Adrenal gland (tissue), 5 donors: ENCODE data around the gene TACC2.
A peak's percentile ranks its signal among the peaks of the same experiment; 100 is the strongest.

Source experiments
- POLR2A ChIP-seq, 2 donors: fragments of 450-650 bp; IDR thresholded peaks; one replicate each; pipeline ENCODE4 v1.6.1; 2017; ENCODE audit warnings: antibody characterized with exemption in 2 of 2, mild to moderate bottlenecking in 2 of 2, moderate library complexity in 1 of 2
- TF ChIP-seq, protein P1 (sequence below), 6 experiments: fragments of 450-650 bp in 4 of 6; fragments of 200-600 bp in 2 of 6; sonication (generic) in 1 of 6; IDR thresholded peaks; 1 replicate in 5 of 6; 2 replicates in 1 of 6; pipeline versions ENCODE4 v1.5.1 to v1.8.0; 2016 to 2021; ENCODE audit warnings: antibody characterized with exemption in 6 of 6, mild to moderate bottlenecking in 2 of 6, moderate library complexity in 1 of 6
- donor health status: DM: no; HTN: no; CAD: no.

DNA sequence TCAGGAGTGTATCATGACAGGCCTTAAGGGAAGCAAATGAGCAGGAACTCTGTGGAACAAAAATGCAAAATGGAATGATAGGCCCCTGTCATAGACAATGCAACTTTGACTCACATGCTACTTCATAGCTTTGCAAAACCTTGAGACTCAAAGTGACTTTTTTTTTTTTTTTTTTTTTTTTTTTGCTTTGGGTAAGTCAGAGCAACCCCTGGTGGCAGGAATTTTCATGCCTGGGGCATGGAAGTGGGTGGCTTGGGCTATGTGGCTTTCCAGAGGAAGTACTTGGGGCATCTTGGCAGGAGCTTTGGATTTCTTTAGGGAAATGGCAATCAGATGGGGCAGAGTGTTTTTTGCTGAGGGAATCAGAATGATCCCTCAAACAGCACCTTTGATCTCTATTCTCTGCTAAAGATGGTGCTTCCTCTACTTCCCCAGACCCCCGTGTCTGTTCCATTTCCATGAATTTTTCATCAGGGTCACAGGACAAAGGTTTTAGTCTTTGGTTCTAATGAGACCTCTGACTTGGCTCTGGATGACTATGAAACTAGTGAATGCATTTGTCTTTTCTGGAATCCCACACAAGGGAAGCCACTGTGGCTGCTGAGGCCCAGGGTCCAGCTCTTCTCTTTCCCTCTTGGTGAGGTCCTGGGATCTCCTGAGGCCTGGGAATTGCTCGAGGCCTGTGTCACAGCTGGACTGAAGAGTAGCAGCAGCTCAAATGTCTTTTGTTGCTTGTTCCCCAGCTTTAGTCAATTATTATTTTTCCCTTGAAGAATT, 62.8 kb downstream of the TACC2 start:
- no peak for TF ChIP-seq POLR2A (IDR thresholded peaks at IDR 0.05)
- TF ChIP-seq, protein P1, sequence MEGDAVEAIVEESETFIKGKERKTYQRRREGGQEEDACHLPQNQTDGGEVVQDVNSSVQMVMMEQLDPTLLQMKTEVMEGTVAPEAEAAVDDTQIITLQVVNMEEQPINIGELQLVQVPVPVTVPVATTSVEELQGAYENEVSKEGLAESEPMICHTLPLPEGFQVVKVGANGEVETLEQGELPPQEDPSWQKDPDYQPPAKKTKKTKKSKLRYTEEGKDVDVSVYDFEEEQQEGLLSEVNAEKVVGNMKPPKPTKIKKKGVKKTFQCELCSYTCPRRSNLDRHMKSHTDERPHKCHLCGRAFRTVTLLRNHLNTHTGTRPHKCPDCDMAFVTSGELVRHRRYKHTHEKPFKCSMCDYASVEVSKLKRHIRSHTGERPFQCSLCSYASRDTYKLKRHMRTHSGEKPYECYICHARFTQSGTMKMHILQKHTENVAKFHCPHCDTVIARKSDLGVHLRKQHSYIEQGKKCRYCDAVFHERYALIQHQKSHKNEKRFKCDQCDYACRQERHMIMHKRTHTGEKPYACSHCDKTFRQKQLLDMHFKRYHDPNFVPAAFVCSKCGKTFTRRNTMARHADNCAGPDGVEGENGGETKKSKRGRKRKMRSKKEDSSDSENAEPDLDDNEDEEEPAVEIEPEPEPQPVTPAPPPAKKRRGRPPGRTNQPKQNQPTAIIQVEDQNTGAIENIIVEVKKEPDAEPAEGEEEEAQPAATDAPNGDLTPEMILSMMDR (IDR thresholded peaks at IDR 0.05): peak; percentile 62 to 77 (median 66)
